Measurements from ENCODE around the gene NKAIN2.

DNA sequence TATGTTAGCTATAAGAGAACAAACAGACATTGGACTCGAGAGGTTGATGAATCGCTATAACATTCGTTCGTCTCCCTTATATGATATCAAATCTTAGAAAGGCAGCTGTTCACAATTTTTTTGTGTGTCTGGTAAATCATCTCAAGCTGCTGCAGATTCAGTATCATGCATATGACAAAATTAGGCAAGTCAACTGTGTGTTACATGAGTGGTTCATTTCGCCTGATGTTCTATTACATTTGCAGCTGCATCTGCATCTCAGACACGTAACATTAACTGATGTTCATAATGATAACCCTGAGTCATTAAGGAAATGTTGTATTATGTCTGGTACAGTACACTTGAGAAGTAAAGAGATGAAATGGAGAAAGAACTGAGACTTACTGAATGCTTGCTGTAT is 92.1 kb downstream of the NKAIN2 start:
- TF ChIP-seq, protein P1, sequence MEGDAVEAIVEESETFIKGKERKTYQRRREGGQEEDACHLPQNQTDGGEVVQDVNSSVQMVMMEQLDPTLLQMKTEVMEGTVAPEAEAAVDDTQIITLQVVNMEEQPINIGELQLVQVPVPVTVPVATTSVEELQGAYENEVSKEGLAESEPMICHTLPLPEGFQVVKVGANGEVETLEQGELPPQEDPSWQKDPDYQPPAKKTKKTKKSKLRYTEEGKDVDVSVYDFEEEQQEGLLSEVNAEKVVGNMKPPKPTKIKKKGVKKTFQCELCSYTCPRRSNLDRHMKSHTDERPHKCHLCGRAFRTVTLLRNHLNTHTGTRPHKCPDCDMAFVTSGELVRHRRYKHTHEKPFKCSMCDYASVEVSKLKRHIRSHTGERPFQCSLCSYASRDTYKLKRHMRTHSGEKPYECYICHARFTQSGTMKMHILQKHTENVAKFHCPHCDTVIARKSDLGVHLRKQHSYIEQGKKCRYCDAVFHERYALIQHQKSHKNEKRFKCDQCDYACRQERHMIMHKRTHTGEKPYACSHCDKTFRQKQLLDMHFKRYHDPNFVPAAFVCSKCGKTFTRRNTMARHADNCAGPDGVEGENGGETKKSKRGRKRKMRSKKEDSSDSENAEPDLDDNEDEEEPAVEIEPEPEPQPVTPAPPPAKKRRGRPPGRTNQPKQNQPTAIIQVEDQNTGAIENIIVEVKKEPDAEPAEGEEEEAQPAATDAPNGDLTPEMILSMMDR (IDR thresholded peaks at IDR 0.05; ENCODE audit: extremely low read depth in 1 of 2, insufficient read depth in 1 of 2, low read depth in 1 of 2, low read length in 2 of 2): no peak
- TF ChIP-seq EZH2 (IDR thresholded peaks at IDR 0.05; ENCODE audit: borderline replicate concordance, low read depth, low read length, severe bottlenecking): no peak
